GM11168 (cell line): Measurements from ENCODE around the gene MRPL58.

Source experiments
- in situ Hi-C: fragments of 300-500 bp; cut with MboI; formaldehyde crosslinking; loops from one replicate; pipeline ENCODE4 v1.12.0; 2022; ENCODE audit warnings: low sequenced_read_pairs; ENCODE audit not compliant: unreplicated experiment

MRPL58 gene

GRCh38 chr17:75067856-75068255 is 55.4 kb downstream of the MRPL58 start:
- in situ Hi-C loops, result no loop called here

GRCh38 chr17:75068750-75069149 is 56.3 kb downstream of the MRPL58 start:
- in situ Hi-C loops, result no loop called here

GRCh38 chr17:75069783-75070182 is 57.3 kb downstream of the MRPL58 start:
- in situ Hi-C loops, result no loop called here
